ENCODE measurements around the gene ATP6V1C2. TPM values are rescaled to one million over a fixed set of nuclear protein-coding genes. Genes with fewer than 3 reads are reported as not detected.

Gene ATP6V1C2
- total RNA-seq, 4 donors from 2014 or later = 2.3 to 17.3 (median 10.6) TPM

- intact Hi-C loops (cut with DNase I) = loop anchor here (2.0 kb wide), 1 partner anchor 289 kb away; no protein-coding TSS in a partner anchor
- DNase-seq = no peak
- Histone ChIP-seq H3K27ac (no peak overlapping the region), H3K9me3 (no peaks in the 10 kb centered on the region), H3K4me3 (no peak overlapping the region), H3K4me1 (peaks cover 0 to 15% (median 0%) of the 10 kb centered on the region in 3 donors), H3K36me3 (no peaks in the 10 kb centered on the region), H3K27me3 (peaks cover 0 to 80% (median 0%) of the 10 kb centered on the region in 4 donors)
- no peak for TF ChIP-seq CTCF (IDR thresholded peaks at IDR 0.05)
- no peak for TF ChIP-seq POLR2A (IDR thresholded peaks at IDR 0.05)
- WGBS, 2 donors = 84 to 85% methylated on average over 3 to 6 of the region's 8 CpGs
Measured at GRCh38 chr2:10834068-10834655, 112.7 kb downstream of the ATP6V1C2 start.

Small RNA genes lying within 50 kb of the gene (small RNA-seq; reads per million reads assigned to genes)
- gene RNU7-138P (0 reads per million in 4 donors), gene RNU7-176P (0 reads per million in 4 donors)

Other genes with a start within 250 kb of the ATP6V1C2 start
- gene NOL10, start 31.7 kb upstream of the ATP6V1C2 start, total RNA-seq = 10 to 100 TPM; 14.5 to 34.3 (median 22.2) TPM
- gene PDIA6, start 91.2 kb downstream of the ATP6V1C2 start, total RNA-seq = 100 to 1,000 TPM in 2 of 4 donors, 10 to 100 TPM in 2; 81.6 to 131 (median 107) TPM
- under 1 TPM in 1 of 4 donors, not detected in 3; 0.19 TPM for gene KCNF1, start 190.3 kb downstream of the ATP6V1C2 start, total RNA-seq